HG03045 (cell line): ENCODE measurements around the gene MAPK6.
"Not testable (repeated sequence)": the region's sequence is repeated elsewhere in the genome, so short reads cannot be mapped to it uniquely, and the experiment has no call there.

Source experiments
- ATAC-seq: cut with Tn5 transposase; IDR thresholded peaks from one replicate; pipeline ENCODE4 v1.9.1; 2021; ENCODE audit warnings: mild to moderate bottlenecking, moderate library complexity; ENCODE audit not compliant: unreplicated experiment

Gene MAPK6

GRCh38 chr15:52078876-52079700 lies 60.1 kb downstream of the MAPK6 start:
- no peak for ATAC-seq

GRCh38 chr15:52080031-52080430 lies 61.0 kb downstream of the MAPK6 start:
- no peak for ATAC-seq

GRCh38 chr15:52080706-52081392 lies 61.8 kb downstream of the MAPK6 start:
- ATAC-seq: no peak

GRCh38 chr15:52082197-52083036 lies 63.4 kb downstream of the MAPK6 start:
- ATAC-seq: peak; percentile 59

- ATAC-seq: not testable (repeated sequence)
Measured at GRCh38 chr15:52083037-52083359, 64.0 kb downstream of the MAPK6 start.

- ATAC-seq: no peak
Measured at GRCh38 chr15:52083603-52084002, 64.6 kb downstream of the MAPK6 start.

GRCh38 chr15:52085299-52085698 lies 66.3 kb downstream of the MAPK6 start:
- no peak for ATAC-seq

GRCh38 chr15:52086011-52086786 lies 67.2 kb downstream of the MAPK6 start:
- ATAC-seq: no peak

GRCh38 chr15:52090193-52090592 lies 71.2 kb downstream of the MAPK6 start:
- no peak for ATAC-seq

- no peak for ATAC-seq
Measured at GRCh38 chr15:52093167-52093538, 74.1 kb downstream of the MAPK6 start.

- no peak for ATAC-seq
Measured at GRCh38 chr15:52093539-52094510, 74.8 kb downstream of the MAPK6 start.

- no peak for ATAC-seq
Measured at GRCh38 chr15:52094811-52095584, 76.0 kb downstream of the MAPK6 start.

GRCh38 chr15:52095597-52096262 lies 76.7 kb downstream of the MAPK6 start:
- no peak for ATAC-seq

- not testable (repeated sequence) for ATAC-seq
Measured at GRCh38 chr15:52096536-52096935, 77.5 kb downstream of the MAPK6 start.

- no peak for ATAC-seq
Measured at GRCh38 chr15:52097180-52097579, 78.2 kb downstream of the MAPK6 start.

GRCh38 chr15:52098323-52098722 lies 79.3 kb downstream of the MAPK6 start:
- no peak for ATAC-seq

- no peak for ATAC-seq
Measured at GRCh38 chr15:52099651-52100272, 80.7 kb downstream of the MAPK6 start.
